Activated effector memory CD4-positive, alpha-beta T cell treated with anti-CD3 and anti-CD28 coated beads, Interleukin-2, amount 50 U/mL, for 16 hours (primary cell): ENCODE measurements around the gene DCAF6.

ENCODE experiments used
- DNase-seq: peaks from one replicate; pipeline ENCODE4 v3.0.0-alpha.2; 2020

Gene DCAF6

GRCh38 chr1:168110896-168111545 is 174.5 kb downstream of the DCAF6 start:
- no peak for DNase-seq

GRCh38 chr1:168112673-168113305 is 176.3 kb downstream of the DCAF6 start:
- DNase-seq: peak; percentile 76

GRCh38 chr1:168114845-168115244 is 178.4 kb downstream of the DCAF6 start:
- DNase-seq: no peak

GRCh38 chr1:168116327-168116799 is 179.9 kb downstream of the DCAF6 start:
- no peak for DNase-seq

GRCh38 chr1:168119750-168120149 is 183.3 kb downstream of the DCAF6 start:
- no peak for DNase-seq

- no peak for DNase-seq
Observed at GRCh38 chr1:168121401-168122011, 185.0 kb downstream of the DCAF6 start.

- DNase-seq: no peak
Observed at GRCh38 chr1:168125051-168125450, 188.6 kb downstream of the DCAF6 start.
